Osteocyte (in vitro differentiated cells): ENCODE data around the gene TEX10. TPM values are rescaled to one million over a fixed set of nuclear protein-coding genes. Genes with fewer than 3 reads are reported as not detected.

Source experiments
- DNase-seq: peaks from one replicate; pipeline ENCODE4 v3.0.0; 2021; ENCODE audit warnings: mixed read lengths; ENCODE audit not compliant: unreplicated experiment; ENCODE audit errors: extremely low spot score
- H3K27ac Mint-ChIP-seq: one replicate; pipeline ENCODE4 v1.8.0; 2021; ENCODE audit warnings: mild to moderate bottlenecking, mixed read lengths; ENCODE audit not compliant: unreplicated experiment
- H3K27me3 Mint-ChIP-seq: one replicate; pipeline ENCODE4 v1.8.0; 2021; ENCODE audit warnings: mixed read lengths; ENCODE audit not compliant: unreplicated experiment
- H3K36me3 Mint-ChIP-seq: one replicate; pipeline ENCODE4 v1.8.0; 2021; ENCODE audit warnings: mixed read lengths; ENCODE audit not compliant: unreplicated experiment
- H3K4me1 Mint-ChIP-seq: one replicate; pipeline ENCODE4 v1.8.0; 2021; ENCODE audit warnings: mixed read lengths; ENCODE audit not compliant: unreplicated experiment
- H3K4me3 Mint-ChIP-seq: one replicate; pipeline ENCODE4 v1.8.0; 2021; ENCODE audit warnings: mild to moderate bottlenecking, moderate library complexity, mixed read lengths; ENCODE audit not compliant: unreplicated experiment
- H3K9me3 Mint-ChIP-seq: one replicate; pipeline ENCODE4 v1.8.0; 2021; ENCODE audit warnings: mixed read lengths; ENCODE audit not compliant: unreplicated experiment
- total RNA-seq: library from RNA; stranded (reverse); gene quantifications from 2 replicates; pipeline ENCODE4 v1.2.1, GENCODE V29; 2021
- TF ChIP-seq, protein P1 (sequence below): fragments of 200-600 bp; sonication (generic); IDR thresholded peaks from 2 replicates; pipeline ENCODE4 v1.5.0; 2021; ENCODE audit warnings: antibody characterized with exemption, mild to moderate bottlenecking, moderate library complexity

Gene TEX10
- total RNA-seq, 1 donor from 2014 or later: 22.5 TPM

DNA sequence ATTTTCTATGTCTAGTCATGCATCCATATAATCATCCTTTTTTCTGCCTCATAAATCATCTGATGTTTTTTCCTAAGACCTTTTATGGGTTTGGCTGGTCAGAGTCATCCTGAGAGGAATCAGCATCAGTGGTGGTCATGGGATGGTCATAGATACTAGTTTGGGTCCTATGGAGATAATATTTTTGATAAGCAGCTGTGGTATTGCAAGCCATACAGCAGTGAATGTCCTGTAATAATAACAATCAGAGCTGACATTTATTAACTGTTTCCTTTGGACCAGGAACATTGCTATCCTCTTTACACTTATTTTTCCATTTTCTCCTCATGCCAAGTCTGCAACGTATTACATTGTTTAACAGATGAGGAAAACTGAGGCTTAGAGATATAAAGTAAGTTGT is 83.1 kb downstream of the TEX10 start:
- TF ChIP-seq, protein P1, sequence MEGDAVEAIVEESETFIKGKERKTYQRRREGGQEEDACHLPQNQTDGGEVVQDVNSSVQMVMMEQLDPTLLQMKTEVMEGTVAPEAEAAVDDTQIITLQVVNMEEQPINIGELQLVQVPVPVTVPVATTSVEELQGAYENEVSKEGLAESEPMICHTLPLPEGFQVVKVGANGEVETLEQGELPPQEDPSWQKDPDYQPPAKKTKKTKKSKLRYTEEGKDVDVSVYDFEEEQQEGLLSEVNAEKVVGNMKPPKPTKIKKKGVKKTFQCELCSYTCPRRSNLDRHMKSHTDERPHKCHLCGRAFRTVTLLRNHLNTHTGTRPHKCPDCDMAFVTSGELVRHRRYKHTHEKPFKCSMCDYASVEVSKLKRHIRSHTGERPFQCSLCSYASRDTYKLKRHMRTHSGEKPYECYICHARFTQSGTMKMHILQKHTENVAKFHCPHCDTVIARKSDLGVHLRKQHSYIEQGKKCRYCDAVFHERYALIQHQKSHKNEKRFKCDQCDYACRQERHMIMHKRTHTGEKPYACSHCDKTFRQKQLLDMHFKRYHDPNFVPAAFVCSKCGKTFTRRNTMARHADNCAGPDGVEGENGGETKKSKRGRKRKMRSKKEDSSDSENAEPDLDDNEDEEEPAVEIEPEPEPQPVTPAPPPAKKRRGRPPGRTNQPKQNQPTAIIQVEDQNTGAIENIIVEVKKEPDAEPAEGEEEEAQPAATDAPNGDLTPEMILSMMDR: no peak
- H3K4me3 Mint-ChIP-seq: no peak overlapping the region
- peaks cover 19% of the 10 kb centered on the region for H3K36me3 Mint-ChIP-seq
- no peaks in the 10 kb centered on the region for H3K4me1 Mint-ChIP-seq
- DNase-seq: no peak
- no peaks in the 10 kb centered on the region for H3K9me3 Mint-ChIP-seq
- no peak overlapping the region for H3K27ac Mint-ChIP-seq
- H3K27me3 Mint-ChIP-seq: no peaks in the 10 kb centered on the region

DNA sequence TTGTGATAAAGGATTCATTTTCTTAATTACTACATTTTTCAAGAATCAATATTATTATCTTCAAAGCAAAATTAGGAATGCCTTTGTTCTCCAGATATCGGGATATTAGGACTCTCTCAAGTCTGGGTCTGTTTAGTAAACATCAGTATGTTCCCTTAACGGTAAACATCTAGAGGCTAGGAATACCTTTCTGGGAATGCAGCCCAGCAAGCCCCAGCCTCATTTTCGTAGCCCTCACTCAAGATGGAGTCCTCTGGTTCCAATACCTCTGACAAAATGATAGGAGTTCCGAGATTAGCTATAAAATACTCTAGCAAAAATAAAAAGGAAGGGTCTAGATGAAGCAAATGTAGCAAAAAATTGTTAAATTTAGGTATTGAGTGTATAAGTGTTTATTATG is 84.5 kb downstream of the TEX10 start:
- Mint-ChIP-seq H3K9me3 (no peaks in the 10 kb centered on the region), H3K27me3 (no peaks in the 10 kb centered on the region), H3K4me3 (no peak overlapping the region), H3K4me1 (no peaks in the 10 kb centered on the region), H3K27ac (no peak overlapping the region), H3K36me3 (peaks cover 22% of the 10 kb centered on the region)
- TF ChIP-seq, protein P1: no peak
- no peak for DNase-seq

DNA sequence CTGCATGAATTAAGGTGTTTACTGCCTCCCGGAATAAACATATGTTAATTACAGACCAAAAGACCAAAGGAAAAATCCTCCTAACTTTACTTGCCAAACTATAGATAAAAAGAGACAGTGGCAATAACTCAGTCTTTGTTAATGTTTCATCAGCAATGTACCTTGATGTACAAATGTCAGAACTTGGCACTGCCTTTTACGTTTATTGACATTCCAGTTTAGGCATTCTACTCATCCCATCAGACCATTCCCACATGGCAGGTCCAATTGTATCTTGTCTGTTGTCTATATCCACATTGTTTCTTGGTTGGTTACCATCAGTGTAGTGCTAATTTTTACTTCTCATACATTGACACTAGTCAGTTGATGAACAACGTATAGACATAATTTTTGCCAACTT is 85.5 kb downstream of the TEX10 start:
- H3K9me3 Mint-ChIP-seq: no peaks in the 10 kb centered on the region
- H3K36me3 Mint-ChIP-seq: peaks cover 20% of the 10 kb centered on the region
- no peak overlapping the region for H3K27ac Mint-ChIP-seq
- TF ChIP-seq, protein P1: no peak
- DNase-seq: no peak
- H3K4me3 Mint-ChIP-seq: no peak overlapping the region
- no peaks in the 10 kb centered on the region for H3K4me1 Mint-ChIP-seq
- no peaks in the 10 kb centered on the region for H3K27me3 Mint-ChIP-seq

Other genes with a start within 250 kb of the TEX10 start
- gene MSANTD3, start 74.2 kb upstream of the TEX10 start, total RNA-seq: 58.7 and 64.5 TPM in 2 replicates
- 8.6 and 9.1 TPM in 2 replicates for gene TMEFF1, start 120.2 kb upstream of the TEX10 start, total RNA-seq
- 1.1 and 1.6 TPM in 2 replicates for gene CAVIN4, start 225.1 kb upstream of the TEX10 start, total RNA-seq